Neuronal stem cell (in vitro differentiated cells): ENCODE measurements around the gene LYPD4.

ENCODE experiments used
- DNase-seq: peaks from one replicate; pipeline ENCODE4 v3.0.0-alpha.2; 2013; ENCODE audit warnings: low spot score
- H2AFZ ChIP-seq: one replicate; pipeline ENCODE4 v1.6.1; 2013; ENCODE audit warnings: mild to moderate bottlenecking, low read length, inconsistent platforms
- H2AK5ac ChIP-seq: 2 replicates; pipeline ENCODE4 v1.6.1; 2013; ENCODE audit warnings: low read depth, mild to moderate bottlenecking, inconsistent platforms, low read length, moderate library complexity, mixed read lengths
- H2BK120ac ChIP-seq: 2 replicates; pipeline ENCODE4 v1.6.1; 2013; ENCODE audit warnings: low read depth, mild to moderate bottlenecking, inconsistent platforms, low read length, moderate library complexity, mixed read lengths
- H2BK12ac ChIP-seq: one replicate; pipeline ENCODE4 v1.6.1; 2013; ENCODE audit warnings: low read length, inconsistent platforms
- H2BK15ac ChIP-seq: 2 replicates; pipeline ENCODE4 v1.6.1; 2013; ENCODE audit warnings: mild to moderate bottlenecking, low read length, inconsistent platforms, mixed read lengths
- H2BK5ac ChIP-seq: one replicate; pipeline ENCODE4 v1.6.1; 2013; ENCODE audit warnings: inconsistent platforms, mild to moderate bottlenecking, low read length, moderate library complexity
- H3K14ac ChIP-seq: one replicate; pipeline ENCODE4 v1.6.1; 2013; ENCODE audit warnings: low read length, inconsistent platforms
- H3K18ac ChIP-seq: 2 replicates; pipeline ENCODE4 v1.6.1; 2013; ENCODE audit warnings: low read length, inconsistent platforms
- H3K23ac ChIP-seq: 2 replicates; pipeline ENCODE4 v1.6.1; 2013; ENCODE audit warnings: low read depth, mild to moderate bottlenecking, mixed read lengths, low read length, inconsistent platforms; ENCODE audit not compliant: poor library complexity
- H3K27ac ChIP-seq: replicated peaks from 3 replicates; pipeline ENCODE4 v1.5.1; 2013; ENCODE audit warnings: low read length, inconsistent platforms
- H3K27me3 ChIP-seq, 3 experiments: 2 replicates each; pipeline ENCODE4 v1.6.1; 2013; ENCODE audit warnings: low read length in 3 of 3, mild to moderate bottlenecking in 2 of 3, inconsistent platforms in 1 of 3, low read depth in 1 of 3, mixed read lengths in 1 of 3, moderate library complexity in 1 of 3; ENCODE audit not compliant: control insufficient read depth in 3 of 3, insufficient read depth in 3 of 3
- H3K36me3 ChIP-seq, 2 donors: replicated peaks in 1 of 2; 2 replicates each; pipeline ENCODE4 v1.6.1; 2013; ENCODE audit warnings: low read length in 2 of 2; ENCODE audit not compliant: control insufficient read depth in 2 of 2, insufficient read depth in 2 of 2
- H3K4ac ChIP-seq: 2 replicates; pipeline ENCODE4 v1.6.1; 2013; ENCODE audit warnings: inconsistent platforms, mild to moderate bottlenecking, low read length, moderate library complexity
- H3K4me1 ChIP-seq, 2 donors: 1 replicate in 1 of 2; 2 replicates in 1 of 2; pipeline ENCODE4 v1.6.1; 2013; ENCODE audit warnings: low read length in 2 of 2, low read depth in 1 of 2; ENCODE audit not compliant: control insufficient read depth in 2 of 2, insufficient read depth in 1 of 2
- H3K4me2 ChIP-seq: one replicate; pipeline ENCODE4 v1.6.1; 2013; ENCODE audit warnings: mild to moderate bottlenecking, low read length, inconsistent platforms; ENCODE audit not compliant: insufficient read depth, poor library complexity, severe bottlenecking
- H3K4me3 ChIP-seq, 2 donors: 2 replicates each; pipeline ENCODE4 v1.5.1; 2013; ENCODE audit warnings: low read length in 2 of 2, mild to moderate bottlenecking in 2 of 2, inconsistent platforms in 1 of 2, moderate library complexity in 1 of 2
- H3K79me1 ChIP-seq: one replicate; pipeline ENCODE4 v1.6.1; 2013; ENCODE audit warnings: low read depth, mild to moderate bottlenecking, inconsistent platforms, low read length, moderate library complexity
- H3K9ac ChIP-seq: one replicate; pipeline ENCODE4 v1.6.1; 2013; ENCODE audit warnings: mild to moderate bottlenecking, low read depth, low read length, inconsistent platforms; ENCODE audit not compliant: poor library complexity
- H3K9me3 ChIP-seq, 2 donors: replicated peaks in 1 of 2; 2 replicates each; pipeline versions ENCODE3 to v1.6.1; 2013; ENCODE audit warnings: low read length in 2 of 2, mild to moderate bottlenecking in 2 of 2, inconsistent platforms in 1 of 2, low read depth in 1 of 2, mixed read lengths in 1 of 2, moderate library complexity in 1 of 2; ENCODE audit not compliant: control insufficient read depth in 2 of 2, insufficient read depth in 1 of 2
- H4K8ac ChIP-seq: one replicate; pipeline ENCODE4 v1.6.1; 2013; ENCODE audit warnings: low read depth, mild to moderate bottlenecking, inconsistent platforms, low read length, moderate library complexity
- H4K91ac ChIP-seq: one replicate; pipeline ENCODE4 v1.6.1; 2013; ENCODE audit warnings: low read length, low read depth, mild to moderate bottlenecking, inconsistent platforms; ENCODE audit not compliant: poor library complexity
- WGBS, 2 donors: extraction: QIAGEN DNeasy Blood & Tissue Kit; methylation state at CpG; one replicate each; pipeline ENCODE4 v1.1.7; 2013; ENCODE audit warnings: missing lambda C conversion rate in 2 of 2, mixed read lengths in 1 of 2; ENCODE audit not compliant: insufficient read length in 2 of 2, insufficient replicate concordance in 1 of 2; ENCODE audit errors: extremely low coverage in 2 of 2; 5-methylcytosine and 5-hydroxymethylcytosine counted together

The LYPD4 gene

GRCh38 chr19:41804336-41804735, 40.1 kb downstream of the LYPD4 start:
- Histone ChIP-seq H4K8ac (no peak overlapping the region), H3K4me2 (no peak overlapping the region), H3K23ac (no peak overlapping the region), H2AFZ (no peak overlapping the region), H2BK5ac (no peak overlapping the region), H4K91ac (no peak overlapping the region), H3K79me1 (no peaks in the 10 kb centered on the region), H3K27ac (no peak overlapping the region), H2AK5ac (no peak overlapping the region), H3K18ac (no peak overlapping the region), H2BK15ac (no peak overlapping the region), H3K4ac (no peak overlapping the region), H2BK120ac (no peak overlapping the region), H3K4me3 (no peak overlapping the region), H3K27me3 (peaks cover 0 to 24% (median 1%) of the 10 kb centered on the region in 3 experiments), H3K9ac (no peak overlapping the region), H3K36me3 (no peaks in the 10 kb centered on the region), H3K14ac (no peak overlapping the region), H2BK12ac (no peak overlapping the region), H3K4me1 (peaks cover 0 to 5% of the 10 kb centered on the region in 2 donors), H3K9me3 (peaks cover 0 to 1% of the 10 kb centered on the region in 2 donors)
- WGBS, 2 donors, result no CpG with 5 or more reads among the region's 3 CpGs
- no peak for DNase-seq

GRCh38 chr19:41802770-41803169, 41.7 kb downstream of the LYPD4 start:
- DNase-seq, result no peak
- Histone ChIP-seq H3K27me3 (peaks cover 0 to 24% (median 1%) of the 10 kb centered on the region in 3 experiments), H2AFZ (no peak overlapping the region), H3K4me3 (no peak overlapping the region), H3K36me3 (no peaks in the 10 kb centered on the region), H2AK5ac (no peak overlapping the region), H3K79me1 (no peaks in the 10 kb centered on the region), H3K4ac (no peak overlapping the region), H2BK15ac (no peak overlapping the region), H4K91ac (no peak overlapping the region), H3K27ac (peak overlapping the region; percentile 45), H3K23ac (no peak overlapping the region), H3K4me1 (peaks cover 0 to 5% of the 10 kb centered on the region in 2 donors), H2BK5ac (no peak overlapping the region), H2BK120ac (no peak overlapping the region), H3K9me3 (peaks cover 0 to 1% of the 10 kb centered on the region in 2 donors), H3K9ac (no peak overlapping the region), H3K14ac (no peak overlapping the region), H3K4me2 (peak overlapping the region; percentile 19), H4K8ac (no peak overlapping the region), H2BK12ac (no peak overlapping the region), H3K18ac (no peak overlapping the region)
- WGBS, 2 donors, result no CpG with 5 or more reads among the region's 2 CpGs

GRCh38 chr19:41801792-41802211, 42.7 kb downstream of the LYPD4 start:
- H3K4ac ChIP-seq, result no peak overlapping the region
- no peak overlapping the region for H2BK120ac ChIP-seq
- H3K23ac ChIP-seq, result no peak overlapping the region
- H2AK5ac ChIP-seq, result no peak overlapping the region
- H3K79me1 ChIP-seq, result no peaks in the 10 kb centered on the region
- no peak overlapping the region for H3K18ac ChIP-seq
- H4K8ac ChIP-seq, result no peak overlapping the region
- H3K14ac ChIP-seq, result no peak overlapping the region
- no peak overlapping the region for H4K91ac ChIP-seq
- no CpG with 5 or more reads among the region's 2 CpGs for WGBS, 2 donors
- no peak overlapping the region for H2BK12ac ChIP-seq
- H3K4me1 ChIP-seq, result peaks cover 0 to 5% of the 10 kb centered on the region in 2 donors
- no peak overlapping the region for H3K4me3 ChIP-seq
- no peak overlapping the region for H2BK5ac ChIP-seq
- no peak for DNase-seq
- H3K36me3 ChIP-seq, result no peaks in the 10 kb centered on the region
- H3K27me3 ChIP-seq, result peaks cover 0 to 24% (median 1%) of the 10 kb centered on the region in 3 experiments
- H3K4me2 ChIP-seq, result no peak overlapping the region
- peak overlapping the region; percentile 32 for H3K27ac ChIP-seq
- H3K9ac ChIP-seq, result no peak overlapping the region
- no peak overlapping the region for H2AFZ ChIP-seq
- peaks cover 0 to 1% of the 10 kb centered on the region in 2 donors for H3K9me3 ChIP-seq
- H2BK15ac ChIP-seq, result no peak overlapping the region

- no peak overlapping the region for H3K23ac ChIP-seq
- no CpG with 5 or more reads among the region's 4 CpGs for WGBS, 2 donors
- H3K27me3 ChIP-seq, result peaks cover 0 to 25% (median 0%) of the 10 kb centered on the region in 3 experiments
- no peak overlapping the region for H3K9ac ChIP-seq
- no peak overlapping the region for H3K27ac ChIP-seq
- no peak overlapping the region for H4K8ac ChIP-seq
- H3K79me1 ChIP-seq, result no peaks in the 10 kb centered on the region
- H2BK15ac ChIP-seq, result no peak overlapping the region
- no peak for DNase-seq
- no peak overlapping the region for H2BK5ac ChIP-seq
- H2BK120ac ChIP-seq, result no peak overlapping the region
- H4K91ac ChIP-seq, result no peak overlapping the region
- no peak overlapping the region for H3K4ac ChIP-seq
- H3K4me2 ChIP-seq, result no peak overlapping the region
- no peak overlapping the region for H3K14ac ChIP-seq
- H3K18ac ChIP-seq, result no peak overlapping the region
- H3K36me3 ChIP-seq, result no peaks in the 10 kb centered on the region
- H2AFZ ChIP-seq, result no peak overlapping the region
- peaks cover 0 to 5% of the 10 kb centered on the region in 2 donors for H3K4me1 ChIP-seq
- no peak overlapping the region for H3K4me3 ChIP-seq
- H2BK12ac ChIP-seq, result no peak overlapping the region
- peaks cover 0 to 1% of the 10 kb centered on the region in 2 donors for H3K9me3 ChIP-seq
- H2AK5ac ChIP-seq, result no peak overlapping the region
Measured at GRCh38 chr19:41801031-41801430, 43.5 kb downstream of the LYPD4 start.
